ENCODE measurements around the gene PHACTR1. TPM values are rescaled to one million over a fixed set of nuclear protein-coding genes. Genes with fewer than 3 reads are reported as not detected.

Gene PHACTR1
- total and polyA plus RNA-seq, 8 donors: 1.4 to 12.4 (median 9.3) TPM

- FAIRE-seq (no peak), DNase-seq (no peak), ATAC-seq (no peak)
- H3K4me3 ChIP-seq: no peak overlapping the region
- no peaks in the 10 kb centered on the region for H3K27me3 ChIP-seq
- TF ChIP-seq, protein P1, sequence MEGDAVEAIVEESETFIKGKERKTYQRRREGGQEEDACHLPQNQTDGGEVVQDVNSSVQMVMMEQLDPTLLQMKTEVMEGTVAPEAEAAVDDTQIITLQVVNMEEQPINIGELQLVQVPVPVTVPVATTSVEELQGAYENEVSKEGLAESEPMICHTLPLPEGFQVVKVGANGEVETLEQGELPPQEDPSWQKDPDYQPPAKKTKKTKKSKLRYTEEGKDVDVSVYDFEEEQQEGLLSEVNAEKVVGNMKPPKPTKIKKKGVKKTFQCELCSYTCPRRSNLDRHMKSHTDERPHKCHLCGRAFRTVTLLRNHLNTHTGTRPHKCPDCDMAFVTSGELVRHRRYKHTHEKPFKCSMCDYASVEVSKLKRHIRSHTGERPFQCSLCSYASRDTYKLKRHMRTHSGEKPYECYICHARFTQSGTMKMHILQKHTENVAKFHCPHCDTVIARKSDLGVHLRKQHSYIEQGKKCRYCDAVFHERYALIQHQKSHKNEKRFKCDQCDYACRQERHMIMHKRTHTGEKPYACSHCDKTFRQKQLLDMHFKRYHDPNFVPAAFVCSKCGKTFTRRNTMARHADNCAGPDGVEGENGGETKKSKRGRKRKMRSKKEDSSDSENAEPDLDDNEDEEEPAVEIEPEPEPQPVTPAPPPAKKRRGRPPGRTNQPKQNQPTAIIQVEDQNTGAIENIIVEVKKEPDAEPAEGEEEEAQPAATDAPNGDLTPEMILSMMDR (IDR thresholded peaks at IDR 0.05): no peak
- intact Hi-C loops (cut with DNase I): no loop called here
- WGBS, 2 donors: 31 to 32% methylated on average over 7 of the region's 7 CpGs
- H3K9me3 ChIP-seq: no peaks in the 10 kb centered on the region
- H3K4me1 ChIP-seq: no peaks in the 10 kb centered on the region
- H3K36me3 ChIP-seq: no peaks in the 10 kb centered on the region
- H3K27ac ChIP-seq: no peak overlapping the region
Measured at GRCh38 chr6:12896208-12896733, 179.7 kb downstream of the PHACTR1 start.

DNA sequence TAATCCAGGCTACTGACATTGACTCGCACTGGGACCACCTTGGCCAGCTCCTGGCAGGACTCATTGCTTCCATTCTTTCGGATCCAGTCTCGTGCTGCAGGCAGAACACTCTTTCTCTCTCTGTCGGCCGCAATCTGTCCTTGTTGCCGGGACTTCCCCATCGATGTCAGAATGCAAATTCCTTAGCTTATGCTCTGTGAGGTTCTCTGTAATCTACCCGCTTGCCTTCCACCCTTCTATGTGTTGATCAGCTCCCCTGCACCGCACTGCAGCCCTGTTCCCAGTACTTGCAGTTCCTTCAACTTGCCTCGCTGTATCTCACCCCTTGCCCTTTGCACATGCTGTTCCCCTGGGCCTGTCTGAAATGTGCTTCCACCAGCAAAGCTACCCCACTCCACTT, 182.0 kb downstream of the PHACTR1 start:
- DNase-seq: no peak
- intact Hi-C loops (cut with DNase I): no loop called here
- WGBS, 2 donors: 80 to 85% methylated on average over 10 of the region's 10 CpGs
- H3K36me3 ChIP-seq: no peaks in the 10 kb centered on the region
- TF ChIP-seq, protein P1 (IDR thresholded peaks at IDR 0.05): no peak
- FAIRE-seq: no peak
- no peak for ATAC-seq
- H3K4me1 ChIP-seq: no peaks in the 10 kb centered on the region
- no peaks in the 10 kb centered on the region for H3K9me3 ChIP-seq
- H3K27ac ChIP-seq: no peak overlapping the region
- H3K27me3 ChIP-seq: no peaks in the 10 kb centered on the region
- H3K4me3 ChIP-seq: no peak overlapping the region

- FAIRE-seq: no peak
- Histone ChIP-seq H3K27me3 (no peaks in the 10 kb centered on the region), H3K9me3 (no peaks in the 10 kb centered on the region), H3K36me3 (no peaks in the 10 kb centered on the region), H3K27ac (no peak overlapping the region), H3K4me3 (no peak overlapping the region), H3K4me1 (no peaks in the 10 kb centered on the region)
- TF ChIP-seq, protein P1 (IDR thresholded peaks at IDR 0.05): no peak
- intact Hi-C loops (cut with DNase I): no loop called here
- DNase-seq: no peak
- ATAC-seq: no peak
- WGBS, 2 donors: 85% methylated on average over 4 of the region's 4 CpGs
Measured at GRCh38 chr6:12899046-12899833, 182.7 kb downstream of the PHACTR1 start.

DNA sequence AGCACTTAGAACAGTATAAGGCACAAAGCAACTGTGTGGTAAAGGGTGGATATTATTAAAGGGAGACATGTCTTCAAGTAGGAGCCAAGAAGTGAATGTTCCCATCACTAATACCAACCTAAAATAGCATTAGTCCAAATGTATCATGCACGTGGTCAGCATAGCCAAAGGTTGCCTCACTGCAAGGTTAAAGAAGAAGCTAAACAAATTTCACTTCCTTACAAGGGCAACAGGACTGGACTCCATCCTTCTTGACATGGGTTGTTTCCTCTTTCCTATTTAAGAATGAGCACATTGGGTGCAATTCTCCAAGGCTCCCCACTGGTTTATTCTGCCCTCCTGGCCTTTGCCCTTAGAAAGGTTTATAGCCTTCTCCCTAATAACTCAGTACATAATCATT, 186.7 kb downstream of the PHACTR1 start:
- no peak for DNase-seq
- ATAC-seq: peak in 1 of 4 donors; percentile 65
- intact Hi-C loops (cut with DNase I): no loop called here
- Histone ChIP-seq H3K27ac (no peak overlapping the region), H3K4me3 (no peak overlapping the region), H3K36me3 (no peaks in the 10 kb centered on the region), H3K27me3 (no peaks in the 10 kb centered on the region), H3K9me3 (no peaks in the 10 kb centered on the region), H3K4me1 (no peaks in the 10 kb centered on the region)
- TF ChIP-seq, protein P1 (IDR thresholded peaks at IDR 0.05): no peak
- no peak for FAIRE-seq
- 49 to 57% methylated on average over 1 of the region's 1 CpG for WGBS, 2 donors

- Histone ChIP-seq H3K4me3 (no peak overlapping the region), H3K9me3 (no peaks in the 10 kb centered on the region), H3K36me3 (no peaks in the 10 kb centered on the region), H3K27ac (no peak overlapping the region), H3K27me3 (no peaks in the 10 kb centered on the region), H3K4me1 (no peaks in the 10 kb centered on the region)
- intact Hi-C loops (cut with DNase I): loop anchor here (5.0 to 10.0 kb wide), 2 partner anchors 215 to 422 kb away; no protein-coding TSS in a partner anchor
- TF ChIP-seq, protein P1 (IDR thresholded peaks at IDR 0.05): no peak
- WGBS, 2 donors: 73 to 88% methylated on average over 6 of the region's 6 CpGs
- DNase-seq (no peak), FAIRE-seq (no peak), ATAC-seq (no peak)
Measured at GRCh38 chr6:12909833-12910232, 193.3 kb downstream of the PHACTR1 start.

Data from pancreas (tissue), 10 donors.